NT2/D1 (cell line): ENCODE data around the gene CACNA2D3.

ENCODE experiments used
- SUZ12 ChIP-seq: IDR thresholded peaks from 2 replicates; pipeline ENCODE4 v1.6.1; 2011; ENCODE audit not compliant: insufficient read length, insufficient read depth; ENCODE audit errors: extremely low read depth
- YY1 ChIP-seq: IDR thresholded peaks from 2 replicates; pipeline ENCODE4 v1.6.1; 2011; ENCODE audit not compliant: insufficient read length, insufficient read depth
- ZNF274 ChIP-seq: IDR thresholded peaks from 2 replicates; pipeline ENCODE4 v1.6.1; 2011; ENCODE audit warnings: mild to moderate bottlenecking, low read depth, low read length

GRCh38 chr3:54294214-54294613 is 171.9 kb downstream of the CACNA2D3 start:
- no peak for TF ChIP-seq YY1
- TF ChIP-seq ZNF274, result no peak
- no peak for TF ChIP-seq SUZ12
